Measurements from ENCODE around the gene DEFB121. TPM values are rescaled to one million over a fixed set of nuclear protein-coding genes. Genes with fewer than 3 reads are reported as not detected.

Gene DEFB121
- total and polyA plus RNA-seq, 11 donors = not detected

GRCh38 chr20:31425797-31426196, 19.8 kb upstream of the DEFB121 start:
- H3K4me1 ChIP-seq = no peaks in the 10 kb centered on the region
- H3K36me3 ChIP-seq = no peaks in the 10 kb centered on the region
- H3K9me3 ChIP-seq = peaks cover 0 to 14% (median 4%) of the 10 kb centered on the region in 12 donors
- no peak overlapping the region for H3K4me3 ChIP-seq
- ATAC-seq = no peak
- intact Hi-C loops (cut with DNase I) = no loop called here
- no peak for DNase-seq
- TF ChIP-seq POLR2A (IDR thresholded peaks at IDR 0.05) = no peak
- TF ChIP-seq CTCF (IDR thresholded peaks at IDR 0.05) = no peak
- H3K27ac ChIP-seq = no peak overlapping the region
- H3K27me3 ChIP-seq = peaks cover 0 to 14% (median 0%) of the 10 kb centered on the region in 9 donors

DNA sequence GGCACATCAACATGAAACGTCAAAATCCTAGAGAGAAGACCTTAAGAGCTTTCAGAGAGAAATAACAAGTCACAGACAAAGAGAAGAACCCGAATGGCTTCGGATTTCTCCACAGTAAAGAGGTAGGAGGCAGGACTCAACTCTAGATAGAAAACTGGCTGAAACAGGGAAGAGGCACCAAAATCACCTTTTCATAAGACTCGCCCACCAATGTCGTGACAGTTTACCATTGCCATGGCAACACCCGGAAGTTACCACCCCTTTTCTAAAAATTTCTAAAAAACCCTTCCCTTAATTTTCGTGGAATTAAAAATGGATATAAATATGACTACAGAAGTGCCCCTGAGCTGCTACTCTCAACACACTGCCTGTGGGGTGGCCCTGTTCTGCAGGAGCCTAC, 12.3 kb upstream of the DEFB121 start:
- Histone ChIP-seq H3K9me3 (no peaks in the 10 kb centered on the region), H3K4me1 (no peaks in the 10 kb centered on the region), H3K27me3 (peaks cover 0 to 15% (median 0%) of the 10 kb centered on the region in 9 donors), H3K36me3 (no peaks in the 10 kb centered on the region), H3K27ac (no peak overlapping the region), H3K4me3 (no peak overlapping the region)
- 77 to 83% (median 82%) methylated on average over 7 of the region's 7 CpGs for WGBS, 4 donors
- intact Hi-C loops (cut with DNase I) = no loop called here
- DNase-seq (no peak), ATAC-seq (no peak)
- no peak for TF ChIP-seq POLR2A (IDR thresholded peaks at IDR 0.05)
- TF ChIP-seq CTCF (IDR thresholded peaks at IDR 0.05) = no peak

DNA sequence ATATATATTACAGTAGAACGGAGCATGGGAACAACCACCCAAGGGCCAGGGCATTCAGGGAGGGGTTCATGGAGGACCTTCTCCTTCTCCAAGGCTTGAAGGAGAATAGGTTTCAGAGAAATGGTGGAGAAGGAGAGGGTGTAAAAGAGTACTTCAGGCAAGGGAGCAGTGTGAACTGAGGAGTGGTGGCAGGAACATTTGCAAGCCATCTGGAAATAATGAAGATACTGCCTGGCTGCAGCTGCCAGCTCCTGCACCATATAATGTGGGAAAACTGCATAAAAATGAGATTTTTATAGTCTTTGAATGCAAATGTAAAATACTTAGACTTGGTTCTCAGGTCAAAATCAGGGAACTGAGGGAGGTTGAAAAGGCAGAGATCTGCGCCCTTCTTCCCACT, 9.6 kb upstream of the DEFB121 start:
- no peaks in the 10 kb centered on the region for H3K4me1 ChIP-seq
- DNase-seq = no peak
- no peaks in the 10 kb centered on the region for H3K36me3 ChIP-seq
- ATAC-seq = no peak
- no peak overlapping the region for H3K27ac ChIP-seq
- H3K4me3 ChIP-seq = no peak overlapping the region
- intact Hi-C loops (cut with DNase I) = no loop called here
- H3K27me3 ChIP-seq = peaks cover 0 to 15% (median 0%) of the 10 kb centered on the region in 9 donors
- TF ChIP-seq CTCF (IDR thresholded peaks at IDR 0.05) (no peak), POLR2A (IDR thresholded peaks at IDR 0.05) (no peak)
- no peaks in the 10 kb centered on the region for H3K9me3 ChIP-seq
- 88 to 90% (median 89%) methylated on average over 2 of the region's 2 CpGs for WGBS, 4 donors

DNA sequence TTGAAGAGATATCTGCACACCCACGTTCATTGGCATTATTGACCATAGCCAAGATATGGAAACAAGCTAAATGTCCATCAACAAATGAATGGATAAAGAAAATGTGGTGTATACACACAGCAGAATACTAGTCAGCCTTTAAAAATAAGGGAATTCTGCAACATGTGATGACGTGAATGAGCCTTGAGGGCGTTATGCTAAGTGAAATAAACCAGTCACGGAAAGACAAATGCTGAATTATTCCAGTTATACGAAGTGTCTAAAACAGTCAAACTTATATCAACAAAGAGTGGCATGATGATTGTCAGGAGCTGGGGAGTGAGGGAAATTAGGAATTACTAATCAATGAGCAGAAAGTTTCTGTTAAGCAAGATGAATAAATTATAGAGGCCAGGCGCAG, 8.4 kb upstream of the DEFB121 start:
- intact Hi-C loops (cut with DNase I) = no loop called here
- Histone ChIP-seq H3K27me3 (peaks cover 0 to 19% (median 0%) of the 10 kb centered on the region in 9 donors), H3K36me3 (no peaks in the 10 kb centered on the region), H3K9me3 (no peaks in the 10 kb centered on the region), H3K4me1 (no peaks in the 10 kb centered on the region), H3K4me3 (no peak overlapping the region), H3K27ac (no peak overlapping the region)
- no peak for TF ChIP-seq CTCF (IDR thresholded peaks at IDR 0.05)
- TF ChIP-seq POLR2A (IDR thresholded peaks at IDR 0.05) = no peak
- WGBS, 4 donors = 69 to 73% (median 71%) methylated on average over 6 of the region's 6 CpGs
- DNase-seq (no peak), ATAC-seq (no peak)

All from heart left ventricle (tissue), 16 donors.